Stimulated activated CD8-positive, alpha-beta memory T cell treated with anti-CD3 and anti-CD28 coated beads, Interleukin-4, amount 100 ng/mL, for 1 hour (primary cell): ENCODE measurements around the gene SLC35F6.

Source experiments
- DNase-seq, 2 donors: peaks; one replicate each; pipeline ENCODE4 v3.0.0-alpha.2; 2020; ENCODE audit warnings: low read depth in 2 of 2, low spot score in 1 of 2

SLC35F6 gene

GRCh38 chr2:26764078-26764887, at the start of gene SLC35F6:
SLC35F6 (plus strand) TSS chr2:26764284; CDS start chr2:26764350, 66 bp downstream.
- DNase-seq, result peak; percentile 60 to 65

GRCh38 chr2:26715528-26716270, 48.4 kb upstream of the SLC35F6 start:
- DNase-seq, result no peak

GRCh38 chr2:26716340-26716739, 47.7 kb upstream of the SLC35F6 start:
- DNase-seq, result no peak

GRCh38 chr2:26716769-26717168, 47.3 kb upstream of the SLC35F6 start:
- no peak for DNase-seq

- no peak for DNase-seq
These were observed 46.7 kb upstream of the SLC35F6 start for GRCh38 chr2:26717362-26717761.

- DNase-seq, result no peak
These were observed 45.0 kb upstream of the SLC35F6 start for GRCh38 chr2:26718949-26719686.

GRCh38 chr2:26720322-26721114, 43.6 kb upstream of the SLC35F6 start:
- DNase-seq, result no peak

GRCh38 chr2:26721115-26722032, 42.7 kb upstream of the SLC35F6 start:
- DNase-seq, result no peak

GRCh38 chr2:26722328-26722727, 41.8 kb upstream of the SLC35F6 start:
- DNase-seq, result no peak

- DNase-seq, result no peak
These were observed 41.2 kb upstream of the SLC35F6 start for GRCh38 chr2:26722911-26723310.

GRCh38 chr2:26723475-26723874, 40.6 kb upstream of the SLC35F6 start:
- DNase-seq, result no peak

GRCh38 chr2:26723991-26724750, 39.9 kb upstream of the SLC35F6 start:
- no peak for DNase-seq

- no peak for DNase-seq
These were observed 39.1 kb upstream of the SLC35F6 start for GRCh38 chr2:26724784-26725520.

- DNase-seq, result no peak
These were observed 38.6 kb upstream of the SLC35F6 start for GRCh38 chr2:26725521-26725820.

- DNase-seq, result no peak
These were observed 37.9 kb upstream of the SLC35F6 start for GRCh38 chr2:26726228-26726627.

GRCh38 chr2:26727641-26728561, 36.2 kb upstream of the SLC35F6 start:
- no peak for DNase-seq

- no peak for DNase-seq
These were observed 34.8 kb upstream of the SLC35F6 start for GRCh38 chr2:26729311-26729710.
